GM12878 (cell line): Measurements from ENCODE around the gene KCTD17.

Source experiments
- CREM ChIP-seq: IDR thresholded peaks from 2 replicates; pipeline ENCODE4 v1.6.1; 2014; ENCODE audit warnings: antibody characterized with exemption, low read depth
- E2F8 ChIP-seq: fragments of 450-650 bp; IDR thresholded peaks from 2 replicates; pipeline ENCODE4 v1.6.1; 2018; ENCODE audit warnings: mild to moderate bottlenecking, low read depth, moderate library complexity; ENCODE audit not compliant: partially characterized antibody
- EP300 ChIP-seq, 2 experiments: fragments of 150-350 bp in 1 of 2; IDR thresholded peaks; 2 replicates each; pipeline ENCODE4 v1.6.1; 2011 to 2012; ENCODE audit warnings: low read depth in 2 of 2, low read length in 2 of 2, borderline replicate concordance in 1 of 2, improper control_type of control experiment in 1 of 2, inconsistent platforms in 1 of 2; ENCODE audit not compliant: control insufficient read depth in 1 of 2
- EZH2 ChIP-seq: IDR thresholded peaks from 2 replicates; pipeline ENCODE4 v1.6.1; 2012; ENCODE audit warnings: low read depth, mild to moderate bottlenecking, control low read depth, inconsistent platforms, low read length, borderline replicate concordance; ENCODE audit not compliant: control insufficient read depth
- FOS ChIP-seq: IDR thresholded peaks from 3 replicates; pipeline ENCODE4 v1.6.1; 2011; ENCODE audit warnings: borderline replicate concordance; ENCODE audit not compliant: insufficient read length; ENCODE audit errors: extremely low read depth
- MAX ChIP-seq: IDR thresholded peaks from 2 replicates; pipeline ENCODE4 v1.6.1; 2012; ENCODE audit warnings: low read depth, low read length, improper control_type of control experiment
- MTA3 ChIP-seq: IDR thresholded peaks from 2 replicates; pipeline ENCODE4 v1.6.1; 2012; ENCODE audit warnings: low read length, inconsistent platforms, borderline replicate concordance
- POLR2A ChIP-seq: IDR thresholded peaks from 2 replicates; pipeline ENCODE4 v1.6.1; 2011; ENCODE audit warnings: low read depth, mild to moderate bottlenecking, low read length
- POU2F2 ChIP-seq: IDR thresholded peaks from 3 replicates; pipeline ENCODE4 v1.6.1; 2011; ENCODE audit warnings: low read depth, mild to moderate bottlenecking, low read length, borderline replicate concordance
- SMC3 ChIP-seq: IDR thresholded peaks from 2 replicates; pipeline ENCODE4 v1.6.1; 2011; ENCODE audit warnings: low read length, improper control_type of control experiment, borderline replicate concordance
- SP1 ChIP-seq: IDR thresholded peaks from one replicate; pipeline ENCODE4 v1.6.1; 2011; ENCODE audit warnings: low read depth, low read length
- TF ChIP-seq, protein P1 (sequence below), 3 experiments: IDR thresholded peaks in 2 of 3; conservative IDR thresholded peaks in 1 of 3; 2 replicates each; pipeline ENCODE4 v1.5.1; 2011; ENCODE audit warnings: low read depth in 3 of 3, low read length in 3 of 3, mild to moderate bottlenecking in 3 of 3, control low read depth in 2 of 3, moderate library complexity in 2 of 3, inconsistent platforms in 1 of 3, mixed read lengths in 1 of 3; ENCODE audit not compliant: control insufficient read depth in 2 of 3, insufficient read depth in 1 of 3; ENCODE audit errors: extremely low read depth in 1 of 3

DNA sequence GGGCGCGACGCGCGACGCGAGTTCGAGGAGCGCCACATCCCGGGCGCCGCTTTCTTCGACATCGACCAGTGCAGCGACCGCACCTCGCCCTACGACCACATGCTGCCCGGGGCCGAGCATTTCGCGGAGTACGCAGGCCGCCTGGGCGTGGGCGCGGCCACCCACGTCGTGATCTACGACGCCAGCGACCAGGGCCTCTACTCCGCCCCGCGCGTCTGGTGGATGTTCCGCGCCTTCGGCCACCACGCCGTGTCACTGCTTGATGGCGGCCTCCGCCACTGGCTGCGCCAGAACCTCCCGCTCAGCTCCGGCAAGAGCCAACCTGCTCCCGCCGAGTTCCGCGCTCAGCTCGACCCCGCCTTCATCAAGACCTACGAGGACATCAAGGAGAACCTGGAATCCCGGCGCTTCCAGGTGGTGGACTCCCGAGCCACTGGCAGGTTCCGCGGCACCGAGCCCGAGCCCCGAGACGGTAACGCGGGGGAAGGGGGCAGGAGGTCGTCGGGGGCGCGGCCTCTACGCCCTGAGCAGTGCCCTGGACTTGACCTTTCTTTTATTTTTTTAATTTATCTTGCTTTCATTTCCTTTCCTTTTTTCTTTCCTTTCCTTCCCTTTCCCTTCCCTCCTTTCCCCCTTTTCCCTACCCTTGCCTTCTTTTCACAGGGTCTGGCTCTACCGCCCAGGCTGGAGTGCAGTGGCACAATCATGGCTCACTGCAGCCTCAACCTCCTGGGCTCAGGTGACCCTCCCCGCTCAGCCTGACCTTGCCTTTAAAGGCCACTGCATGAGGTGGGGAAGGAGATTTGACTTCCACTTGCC, 27.0 kb upstream of the KCTD17 start:
- TF ChIP-seq SMC3 (no peak), CREM (no peak), EZH2 (no peak), EP300 (IDR thresholded peaks at IDR 0.05; ENCODE audit: borderline replicate concordance in 1 of 2, control insufficient read depth in 1 of 2, low read depth in 2 of 2, low read length in 2 of 2) (no peak), POU2F2 (no peak), MAX (no peak), FOS (no peak), MTA3 (no peak), POLR2A (no peak), SP1 (no peak), E2F8 (no peak)
- TF ChIP-seq, protein P1, sequence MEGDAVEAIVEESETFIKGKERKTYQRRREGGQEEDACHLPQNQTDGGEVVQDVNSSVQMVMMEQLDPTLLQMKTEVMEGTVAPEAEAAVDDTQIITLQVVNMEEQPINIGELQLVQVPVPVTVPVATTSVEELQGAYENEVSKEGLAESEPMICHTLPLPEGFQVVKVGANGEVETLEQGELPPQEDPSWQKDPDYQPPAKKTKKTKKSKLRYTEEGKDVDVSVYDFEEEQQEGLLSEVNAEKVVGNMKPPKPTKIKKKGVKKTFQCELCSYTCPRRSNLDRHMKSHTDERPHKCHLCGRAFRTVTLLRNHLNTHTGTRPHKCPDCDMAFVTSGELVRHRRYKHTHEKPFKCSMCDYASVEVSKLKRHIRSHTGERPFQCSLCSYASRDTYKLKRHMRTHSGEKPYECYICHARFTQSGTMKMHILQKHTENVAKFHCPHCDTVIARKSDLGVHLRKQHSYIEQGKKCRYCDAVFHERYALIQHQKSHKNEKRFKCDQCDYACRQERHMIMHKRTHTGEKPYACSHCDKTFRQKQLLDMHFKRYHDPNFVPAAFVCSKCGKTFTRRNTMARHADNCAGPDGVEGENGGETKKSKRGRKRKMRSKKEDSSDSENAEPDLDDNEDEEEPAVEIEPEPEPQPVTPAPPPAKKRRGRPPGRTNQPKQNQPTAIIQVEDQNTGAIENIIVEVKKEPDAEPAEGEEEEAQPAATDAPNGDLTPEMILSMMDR (IDR thresholded peaks at IDR 0.05 in 2 of 3, conservative IDR thresholded peaks at IDR 0.05 in 1 of 3; ENCODE audit: control insufficient read depth in 2 of 3, extremely low read depth in 1 of 3, insufficient read depth in 1 of 3, low read depth in 3 of 3, low read length in 3 of 3), result no peak
